GM23338 (cell line): ENCODE data around the gene PSMG4.

Source experiments
- EZH2 ChIP-seq: fragments of 200-600 bp; sonication (generic); IDR thresholded peaks from one replicate; pipeline ENCODE4 v1.8.0; 2017; ENCODE audit warnings: antibody characterized with exemption, mild to moderate bottlenecking, low read depth; ENCODE audit not compliant: unreplicated experiment
- EZH2phosphoT487 ChIP-seq: fragments of 200-600 bp; sonication (generic); IDR thresholded peaks from one replicate; pipeline ENCODE4 v1.8.1; 2018; ENCODE audit warnings: antibody characterized with exemption; ENCODE audit not compliant: unreplicated experiment
- POLR2AphosphoS5 ChIP-seq: IDR thresholded peaks from 2 replicates; pipeline ENCODE4 v1.6.1; 2016; ENCODE audit warnings: antibody characterized with exemption, low read depth
- ZNF114 ChIP-seq: fragments of 250-450 bp; sonication (Bioruptor Pico); IDR thresholded peaks from 2 replicates; pipeline ENCODE4 v1.5.0; 2020; ENCODE audit warnings: mild to moderate bottlenecking, moderate library complexity
- ZNF331 ChIP-seq: fragments of 250-450 bp; sonication (Bioruptor Pico); IDR thresholded peaks from 2 replicates; pipeline ENCODE4 v1.5.0; 2020; ENCODE audit warnings: low read depth, mild to moderate bottlenecking, moderate library complexity
- TF ChIP-seq, protein P1 (sequence below), 2 experiments: fragments of 200-600 bp in 1 of 2; sonication (generic) in 1 of 2; conservative IDR thresholded peaks; 2 replicates each; pipeline versions ENCODE4 v1.5.1 to v1.6.1; 2016 to 2017; ENCODE audit warnings: antibody characterized with exemption in 2 of 2, low read depth in 2 of 2, mild to moderate bottlenecking in 2 of 2, moderate library complexity in 1 of 2
- TF ChIP-seq, protein P2 (sequence below): IDR thresholded peaks from one replicate; pipeline ENCODE4 v1.6.1; 2018; ENCODE audit warnings: antibody characterized with exemption; ENCODE audit not compliant: unreplicated experiment

DNA sequence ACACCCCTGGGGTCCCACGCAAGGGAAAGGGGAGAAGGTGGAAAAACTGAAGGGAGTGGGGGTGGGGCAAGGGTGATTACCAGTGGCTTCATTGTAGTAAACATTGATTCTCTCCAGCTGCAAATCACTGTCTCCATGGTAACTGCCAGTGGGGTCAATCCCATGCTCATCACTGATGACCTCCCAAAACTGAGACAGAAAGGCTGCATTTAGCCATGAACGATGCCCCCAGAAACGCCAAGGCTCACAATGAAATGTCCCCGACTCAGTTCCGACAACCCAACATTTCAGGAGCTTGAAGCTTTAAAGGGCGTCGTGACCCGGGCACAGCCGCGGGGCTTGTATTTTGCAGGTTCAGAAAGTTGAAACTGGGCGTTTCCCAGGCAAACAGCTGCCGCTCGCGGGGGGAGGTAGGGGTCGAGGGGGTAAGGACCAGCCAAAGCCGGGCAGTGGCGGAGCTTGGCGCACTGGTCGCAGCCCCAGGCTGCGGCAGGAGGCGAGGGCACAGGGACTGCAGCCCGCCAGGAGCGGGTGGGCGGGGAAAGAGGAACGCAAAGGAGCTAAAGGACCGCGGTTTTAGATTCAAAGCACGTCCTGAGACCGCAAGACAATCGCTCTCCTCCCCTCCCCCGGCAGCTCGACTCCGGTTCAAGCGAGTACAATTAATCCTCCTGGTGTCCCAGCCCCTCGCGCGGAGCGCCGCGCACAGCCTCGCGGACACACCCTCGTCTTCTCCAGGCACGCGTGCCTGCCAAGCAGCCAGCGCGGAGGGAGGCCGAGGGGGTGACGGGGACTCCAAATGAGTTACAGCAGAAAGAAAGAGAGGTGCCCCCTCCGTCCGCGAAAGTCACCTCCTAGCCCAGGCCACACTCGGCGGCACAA is 32.0 kb upstream of the PSMG4 start:
- TF ChIP-seq, protein P1, sequence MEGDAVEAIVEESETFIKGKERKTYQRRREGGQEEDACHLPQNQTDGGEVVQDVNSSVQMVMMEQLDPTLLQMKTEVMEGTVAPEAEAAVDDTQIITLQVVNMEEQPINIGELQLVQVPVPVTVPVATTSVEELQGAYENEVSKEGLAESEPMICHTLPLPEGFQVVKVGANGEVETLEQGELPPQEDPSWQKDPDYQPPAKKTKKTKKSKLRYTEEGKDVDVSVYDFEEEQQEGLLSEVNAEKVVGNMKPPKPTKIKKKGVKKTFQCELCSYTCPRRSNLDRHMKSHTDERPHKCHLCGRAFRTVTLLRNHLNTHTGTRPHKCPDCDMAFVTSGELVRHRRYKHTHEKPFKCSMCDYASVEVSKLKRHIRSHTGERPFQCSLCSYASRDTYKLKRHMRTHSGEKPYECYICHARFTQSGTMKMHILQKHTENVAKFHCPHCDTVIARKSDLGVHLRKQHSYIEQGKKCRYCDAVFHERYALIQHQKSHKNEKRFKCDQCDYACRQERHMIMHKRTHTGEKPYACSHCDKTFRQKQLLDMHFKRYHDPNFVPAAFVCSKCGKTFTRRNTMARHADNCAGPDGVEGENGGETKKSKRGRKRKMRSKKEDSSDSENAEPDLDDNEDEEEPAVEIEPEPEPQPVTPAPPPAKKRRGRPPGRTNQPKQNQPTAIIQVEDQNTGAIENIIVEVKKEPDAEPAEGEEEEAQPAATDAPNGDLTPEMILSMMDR (conservative IDR thresholded peaks at IDR 0.05; ENCODE audit: low read depth in 2 of 2): no peak
- no peak for TF ChIP-seq POLR2AphosphoS5
- TF ChIP-seq, protein P2, sequence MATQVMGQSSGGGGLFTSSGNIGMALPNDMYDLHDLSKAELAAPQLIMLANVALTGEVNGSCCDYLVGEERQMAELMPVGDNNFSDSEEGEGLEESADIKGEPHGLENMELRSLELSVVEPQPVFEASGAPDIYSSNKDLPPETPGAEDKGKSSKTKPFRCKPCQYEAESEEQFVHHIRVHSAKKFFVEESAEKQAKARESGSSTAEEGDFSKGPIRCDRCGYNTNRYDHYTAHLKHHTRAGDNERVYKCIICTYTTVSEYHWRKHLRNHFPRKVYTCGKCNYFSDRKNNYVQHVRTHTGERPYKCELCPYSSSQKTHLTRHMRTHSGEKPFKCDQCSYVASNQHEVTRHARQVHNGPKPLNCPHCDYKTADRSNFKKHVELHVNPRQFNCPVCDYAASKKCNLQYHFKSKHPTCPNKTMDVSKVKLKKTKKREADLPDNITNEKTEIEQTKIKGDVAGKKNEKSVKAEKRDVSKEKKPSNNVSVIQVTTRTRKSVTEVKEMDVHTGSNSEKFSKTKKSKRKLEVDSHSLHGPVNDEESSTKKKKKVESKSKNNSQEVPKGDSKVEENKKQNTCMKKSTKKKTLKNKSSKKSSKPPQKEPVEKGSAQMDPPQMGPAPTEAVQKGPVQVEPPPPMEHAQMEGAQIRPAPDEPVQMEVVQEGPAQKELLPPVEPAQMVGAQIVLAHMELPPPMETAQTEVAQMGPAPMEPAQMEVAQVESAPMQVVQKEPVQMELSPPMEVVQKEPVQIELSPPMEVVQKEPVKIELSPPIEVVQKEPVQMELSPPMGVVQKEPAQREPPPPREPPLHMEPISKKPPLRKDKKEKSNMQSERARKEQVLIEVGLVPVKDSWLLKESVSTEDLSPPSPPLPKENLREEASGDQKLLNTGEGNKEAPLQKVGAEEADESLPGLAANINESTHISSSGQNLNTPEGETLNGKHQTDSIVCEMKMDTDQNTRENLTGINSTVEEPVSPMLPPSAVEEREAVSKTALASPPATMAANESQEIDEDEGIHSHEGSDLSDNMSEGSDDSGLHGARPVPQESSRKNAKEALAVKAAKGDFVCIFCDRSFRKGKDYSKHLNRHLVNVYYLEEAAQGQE: no peak
- TF ChIP-seq EZH2: no peak
- TF ChIP-seq EZH2phosphoT487: no peak
- TF ChIP-seq ZNF331 (CRISPR knock-in tag): no peak
- no peak for TF ChIP-seq ZNF114 (CRISPR knock-in tag)
